Measurements from ENCODE around the gene MRPL55.
A peak's percentile ranks its signal among the peaks of the same experiment; 100 is the strongest.

MRPL55 gene

DNA sequence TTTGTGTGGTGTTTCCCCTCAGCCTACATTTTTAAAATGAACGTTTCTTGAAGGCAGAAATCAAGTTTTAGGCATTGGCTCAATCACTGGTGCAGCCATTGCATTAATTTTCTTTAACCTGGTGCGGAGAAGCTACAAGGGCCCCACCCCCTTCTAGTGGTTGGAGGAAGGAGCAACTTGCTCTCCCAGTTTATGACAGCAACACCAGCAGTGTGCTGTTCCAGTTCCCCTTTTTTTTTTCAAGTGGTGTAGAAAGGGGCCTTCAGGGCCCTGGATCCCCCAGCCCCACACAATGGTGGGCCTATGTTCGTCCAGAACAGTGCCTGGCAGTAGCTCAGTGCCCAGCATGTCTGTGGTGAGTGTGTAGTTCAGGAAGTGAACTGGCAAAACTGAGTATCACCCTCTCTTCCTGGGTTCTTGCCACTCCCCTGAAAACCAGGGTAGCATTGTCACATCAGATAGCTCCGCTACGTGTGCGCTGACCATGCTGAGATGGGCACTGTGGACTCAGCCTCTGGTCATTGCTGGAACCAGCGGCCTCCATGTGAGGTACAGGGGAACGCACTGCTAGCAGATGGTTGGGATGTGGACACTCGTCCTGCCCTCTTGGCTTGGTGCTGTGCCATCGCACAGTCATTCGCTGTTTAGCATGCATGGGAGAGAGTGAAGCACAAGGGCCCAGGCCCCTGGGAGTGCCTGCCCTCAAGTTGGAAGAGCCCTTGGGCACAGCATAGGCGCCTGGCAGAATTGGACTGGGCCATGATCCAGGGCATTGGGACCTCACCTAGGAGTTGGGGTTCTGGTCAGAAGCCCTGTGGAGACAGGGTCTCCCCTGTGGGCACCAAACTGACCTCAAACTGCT is 19.3 kb downstream of the MRPL55 start:
- DNase-seq (ENCODE audit: extremely low spot score, insufficient read length, low read depth) (no peak), FAIRE-seq (no peak)

DNA sequence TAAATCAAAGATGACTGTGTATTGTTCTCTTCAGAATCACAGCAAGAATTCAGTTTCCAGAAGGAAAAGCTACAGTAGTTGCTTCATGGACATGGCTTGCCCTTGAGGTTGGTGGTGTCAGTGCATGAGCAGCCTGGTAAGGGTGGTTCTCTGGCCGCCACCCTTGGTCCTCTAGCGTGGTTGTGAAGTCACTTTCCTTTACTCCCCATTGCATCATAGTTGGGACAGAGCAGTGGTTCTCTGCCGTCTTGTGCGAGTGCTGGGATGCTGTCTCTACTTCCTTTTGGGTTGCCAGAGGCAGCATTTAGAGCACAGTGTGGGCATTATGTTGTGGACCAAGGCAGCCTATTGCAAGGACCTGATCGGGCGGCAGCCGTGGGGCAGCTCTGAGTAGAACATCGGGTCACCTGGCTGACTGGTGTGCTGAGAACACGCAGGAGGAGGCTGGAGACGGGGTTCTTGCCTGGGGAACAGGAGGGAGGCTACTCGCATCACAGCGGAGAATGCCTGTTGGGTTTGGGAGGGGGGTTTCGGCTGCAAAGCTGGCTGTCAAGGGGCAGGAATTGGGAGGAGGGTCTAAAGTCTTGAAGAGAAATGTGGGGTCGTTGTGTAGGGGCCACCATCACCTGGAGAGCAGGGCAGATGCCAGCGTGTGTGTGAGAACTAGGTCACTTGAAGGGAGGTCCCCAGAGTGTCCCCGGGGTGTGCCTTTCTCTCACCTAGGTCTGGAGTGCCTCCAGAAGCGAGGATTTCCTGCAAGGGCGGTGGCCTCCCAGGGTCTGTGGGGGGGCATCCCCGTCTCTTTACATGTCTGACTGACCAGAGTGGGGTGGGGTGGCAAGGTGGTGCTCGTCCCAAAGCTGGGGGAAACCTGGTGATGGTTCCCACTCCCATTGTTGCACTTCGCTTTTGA is 20.3 kb downstream of the MRPL55 start:
- no peak for FAIRE-seq
- no peak for DNase-seq (ENCODE audit: extremely low spot score, insufficient read length, low read depth)

DNA sequence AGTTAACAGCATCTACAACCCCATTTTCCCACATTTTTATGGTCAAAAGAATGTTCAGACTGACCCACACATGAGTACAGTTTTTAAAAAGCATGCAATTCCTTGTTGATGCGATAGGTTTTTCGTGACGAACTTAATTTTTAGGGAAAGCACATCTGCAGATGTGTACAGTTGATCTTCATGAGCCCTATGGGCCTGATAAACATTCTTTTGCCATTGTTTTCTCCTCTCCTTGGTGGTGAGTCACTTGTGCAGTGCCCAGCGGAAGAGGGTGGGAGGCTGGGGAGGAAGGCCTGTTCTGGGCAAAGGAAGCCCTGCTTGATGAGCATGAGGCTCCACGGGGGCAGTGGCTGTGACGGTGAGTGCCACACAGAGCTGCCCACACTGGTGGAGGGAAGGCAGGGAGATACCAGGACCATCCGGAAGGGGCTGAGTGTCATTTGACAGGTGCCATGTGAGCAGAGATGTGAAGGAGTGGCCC is 21.3 kb downstream of the MRPL55 start:
- FAIRE-seq (no peak), DNase-seq (ENCODE audit: extremely low spot score, insufficient read length, low read depth) (no peak)

DNA sequence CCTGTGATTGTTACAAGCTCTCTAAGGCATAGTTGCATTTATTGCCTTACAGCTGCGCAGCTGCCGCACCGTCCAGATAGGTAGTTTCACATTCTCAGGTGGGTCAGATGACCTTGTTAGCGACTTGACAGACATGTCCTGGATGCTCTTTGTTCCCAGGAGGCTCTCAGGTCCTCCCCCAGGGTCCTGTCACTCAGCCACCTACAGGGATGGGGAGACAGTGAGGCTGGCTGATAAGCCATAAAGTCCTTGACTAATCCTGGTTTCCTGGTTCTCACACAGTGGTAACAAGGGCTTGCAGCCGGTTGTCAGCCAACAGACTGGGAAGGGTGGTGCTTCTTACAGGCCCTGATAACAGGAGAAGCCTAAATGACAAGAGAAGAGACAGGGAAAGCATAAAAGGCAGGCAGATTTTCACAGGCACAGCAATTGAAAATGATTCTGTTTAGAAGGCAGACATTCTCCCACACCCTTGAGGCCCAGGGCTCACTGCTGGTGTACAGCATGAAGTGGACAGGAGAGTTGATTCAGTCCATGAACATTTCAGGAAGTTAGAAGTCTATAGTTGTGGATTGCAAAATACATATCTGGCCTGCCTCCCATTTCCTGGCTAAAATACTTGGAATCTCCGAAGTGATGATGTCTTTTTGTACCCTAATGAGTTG is 23.7 kb downstream of the MRPL55 start:
- FAIRE-seq, result no peak
- DNase-seq (ENCODE audit: extremely low spot score, insufficient read length, low read depth), result no peak

DNA sequence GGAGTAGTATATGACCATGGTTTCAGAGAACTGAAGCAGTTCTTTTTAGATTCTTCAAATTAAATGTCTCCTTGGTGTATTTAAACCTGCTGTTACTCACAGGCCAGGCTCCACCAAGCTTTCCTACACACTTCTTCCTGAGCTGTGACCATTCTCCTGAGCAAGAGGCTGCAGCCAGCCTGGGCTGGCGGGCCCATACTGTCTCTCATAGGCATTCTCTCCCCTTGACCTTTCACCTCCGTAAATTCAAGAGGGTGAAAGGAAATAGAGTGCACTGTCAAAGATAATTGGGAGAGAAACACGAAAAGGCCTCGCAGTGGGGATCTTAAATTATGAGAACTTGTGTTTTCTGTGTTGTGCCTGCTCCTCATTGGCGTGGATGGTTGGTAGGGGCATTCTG is 24.3 kb downstream of the MRPL55 start:
- DNase-seq (ENCODE audit: extremely low spot score, insufficient read length, low read depth) (no peak), FAIRE-seq (no peak)

DNA sequence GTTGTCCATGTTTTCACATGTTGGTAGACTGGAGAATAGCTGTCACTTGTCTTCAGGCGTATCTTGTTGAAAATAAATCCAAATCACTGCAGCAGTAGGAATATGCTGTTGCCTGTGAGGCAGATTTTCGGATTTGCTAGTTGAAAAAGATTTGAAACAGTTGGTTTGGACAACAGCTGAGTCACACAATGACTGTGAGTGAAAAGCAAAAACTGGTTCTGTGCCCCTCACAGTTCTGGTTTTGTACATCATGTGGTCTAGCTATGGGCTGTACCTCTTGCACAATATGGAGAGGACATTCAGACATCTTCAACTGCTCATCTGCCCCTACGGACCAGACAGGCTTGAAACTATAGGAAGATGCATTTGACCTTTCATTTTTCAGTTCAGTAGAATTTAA is 24.8 kb downstream of the MRPL55 start:
- FAIRE-seq (no peak), DNase-seq (ENCODE audit: extremely low spot score, insufficient read length, low read depth) (no peak)

DNA sequence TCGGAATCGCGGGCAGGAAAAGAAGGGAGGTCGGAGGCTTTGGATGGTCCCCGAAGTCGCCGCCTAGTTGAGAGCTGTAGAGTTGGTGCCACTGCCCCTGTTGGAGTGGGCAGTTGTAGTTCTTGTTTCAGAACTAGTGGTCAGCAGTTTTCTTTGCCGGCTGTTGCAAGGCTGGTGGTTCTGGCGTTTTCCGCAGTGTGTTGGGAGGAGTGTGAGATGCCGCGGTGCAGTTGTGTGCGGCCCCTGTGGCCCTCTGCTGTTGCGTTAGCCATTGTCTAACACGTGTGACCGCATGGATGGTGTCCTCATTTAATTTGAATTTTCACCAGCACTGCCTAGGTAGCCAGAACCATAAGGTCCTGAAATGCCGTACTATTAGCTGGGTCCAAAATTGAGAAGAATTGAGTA is 25.2 kb downstream of the MRPL55 start:
- no peak for DNase-seq (ENCODE audit: extremely low spot score, insufficient read length, low read depth)
- FAIRE-seq, result no peak

DNA sequence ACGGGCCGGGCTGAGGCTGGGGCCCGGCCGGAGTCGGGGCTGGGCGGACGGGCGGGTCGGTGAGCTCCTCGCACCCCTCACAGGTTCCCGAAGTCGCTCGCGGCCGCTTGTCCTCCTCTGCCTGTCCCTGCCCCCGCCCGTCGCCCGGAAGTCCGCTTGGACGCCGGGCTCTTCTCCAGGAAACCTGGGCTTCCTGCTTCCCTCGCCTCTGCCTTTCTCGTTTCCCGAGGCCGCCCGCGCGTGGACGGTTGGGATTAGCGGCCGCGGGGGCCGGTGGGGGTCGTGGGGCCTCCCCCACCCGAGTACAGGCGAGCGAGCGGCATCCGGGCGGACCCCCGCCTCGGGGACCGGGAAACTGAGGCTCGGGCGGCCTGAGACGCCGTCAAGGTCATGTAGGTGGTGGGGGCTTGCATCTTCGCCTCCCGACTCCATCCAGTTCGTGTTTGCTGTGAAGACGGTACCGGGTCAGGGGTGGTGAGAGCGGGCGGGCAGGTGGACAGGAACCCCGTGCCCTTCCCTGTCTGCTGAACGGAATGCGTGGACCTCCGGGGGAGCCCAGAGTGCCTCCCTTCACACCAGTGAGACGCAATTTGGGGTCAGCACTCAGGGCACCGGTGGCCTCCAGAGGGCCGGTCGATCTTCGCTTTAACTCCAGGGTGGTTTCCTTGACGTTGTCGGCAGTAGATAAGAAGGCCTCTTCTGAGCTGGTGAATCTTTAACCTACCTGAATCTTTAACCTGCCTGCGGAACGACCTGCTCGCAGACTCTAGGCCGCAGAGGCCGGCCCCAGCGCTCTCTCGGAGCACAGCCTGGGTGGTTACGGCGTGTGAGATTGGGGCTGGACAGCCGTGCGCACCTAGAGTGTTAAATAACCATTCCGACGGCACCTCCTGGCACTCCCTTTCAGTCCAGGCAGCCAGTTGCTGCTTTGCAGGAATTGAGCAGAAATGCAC is 25.9 kb downstream of the MRPL55 start:
- no peak for DNase-seq (ENCODE audit: extremely low spot score, insufficient read length, low read depth)
- peak; percentile 56 for FAIRE-seq

DNA sequence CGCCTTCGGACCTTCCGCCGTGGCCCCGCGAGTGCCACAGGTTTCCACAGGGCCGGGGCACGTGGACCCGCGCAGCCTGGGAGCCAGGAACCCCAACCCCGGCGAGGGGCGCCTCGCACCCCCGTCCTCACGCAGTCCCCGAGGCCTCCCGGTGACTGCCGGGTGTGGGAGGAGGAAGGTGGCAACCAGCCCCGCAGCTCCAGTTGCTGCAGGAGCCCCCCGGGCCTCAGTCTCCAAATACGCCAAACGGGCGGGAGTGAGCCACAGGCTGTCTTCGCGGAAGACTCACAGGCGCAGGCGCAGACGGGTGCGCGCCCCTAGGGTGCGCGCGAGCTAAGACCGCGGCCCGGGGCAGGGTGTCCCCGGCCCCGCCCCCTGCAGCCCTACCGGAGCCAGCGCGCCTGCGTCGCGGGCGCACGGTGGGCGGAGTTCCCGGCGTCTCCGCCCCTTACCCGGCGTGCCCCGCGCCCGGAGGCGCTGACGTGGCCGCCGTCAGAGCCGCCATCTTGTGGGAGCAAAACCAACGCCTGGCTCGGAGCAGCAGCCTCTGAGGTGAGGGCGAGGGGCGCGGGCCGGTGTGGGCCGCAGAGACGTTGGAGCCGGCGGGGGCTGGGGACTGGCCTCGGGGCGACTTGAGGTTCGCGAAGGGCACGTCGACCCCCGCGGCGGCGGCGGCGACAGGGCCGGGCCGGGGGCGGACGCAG is 26.7 kb downstream of the MRPL55 start, which contains the start of gene ARF1:
Gene ARF1, plus strand, starts transcription at position 495 of the 704 bp plus-strand sequence. CDS start 14,407 bp downstream, outside the sequence.
- FAIRE-seq (peak; percentile 88), DNase-seq (ENCODE audit: extremely low spot score, insufficient read length, low read depth) (peak; percentile 99)

DNA sequence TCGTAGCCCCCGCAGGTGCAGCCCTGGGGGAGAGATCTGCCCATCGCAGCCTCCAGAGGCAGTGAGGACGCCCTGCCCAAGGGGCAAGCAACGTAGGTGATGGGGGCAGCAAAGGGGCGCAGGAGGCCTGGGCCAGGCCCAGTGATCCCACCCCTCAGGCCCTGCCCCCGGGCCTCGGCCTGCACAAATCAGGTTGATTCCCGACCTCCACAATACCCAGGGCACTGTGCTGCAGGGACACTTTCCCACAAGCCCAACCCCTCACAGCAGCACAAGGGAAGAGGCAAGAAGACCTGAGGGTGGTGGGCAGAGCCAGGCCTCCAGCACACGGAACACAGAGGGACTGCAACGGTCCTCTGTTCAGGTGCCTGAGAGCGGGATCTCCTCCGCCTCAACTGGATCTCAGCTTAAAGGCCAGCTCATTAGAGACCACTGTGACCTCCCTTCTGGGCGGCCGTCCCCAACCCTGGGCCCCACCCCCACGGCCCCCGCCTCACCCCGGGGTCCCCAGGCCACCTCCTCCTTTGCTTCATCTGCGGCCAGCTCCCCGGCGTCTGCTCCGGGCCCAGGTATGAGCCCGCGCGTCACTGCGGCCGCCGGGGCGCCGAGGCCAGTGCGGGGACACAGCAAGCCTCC is 27.4 kb downstream of the MRPL55 start:
- FAIRE-seq (no peak), DNase-seq (ENCODE audit: extremely low spot score, insufficient read length, low read depth) (no peak)

DNA sequence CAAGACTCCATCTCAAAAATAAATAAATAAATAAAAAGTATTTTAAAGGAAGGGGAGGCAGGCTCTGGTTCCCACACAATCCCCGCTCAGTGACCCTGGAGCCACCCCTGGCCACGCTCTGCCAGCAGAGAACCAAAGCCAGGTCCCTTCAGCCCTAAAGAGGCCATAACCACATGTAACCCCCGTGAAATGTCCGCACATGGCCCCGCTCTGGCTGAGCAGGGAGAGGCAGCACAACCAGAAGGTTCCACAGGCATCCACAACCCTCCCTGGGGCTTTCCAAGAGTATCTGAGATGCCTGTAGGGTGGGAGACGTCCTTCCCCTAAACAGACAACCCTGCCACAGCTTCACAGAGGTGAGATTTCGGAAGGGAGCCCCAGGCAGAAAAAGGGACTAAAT is 28.0 kb downstream of the MRPL55 start:
- DNase-seq (ENCODE audit: extremely low spot score, insufficient read length, low read depth), result no peak
- FAIRE-seq, result no peak

DNA sequence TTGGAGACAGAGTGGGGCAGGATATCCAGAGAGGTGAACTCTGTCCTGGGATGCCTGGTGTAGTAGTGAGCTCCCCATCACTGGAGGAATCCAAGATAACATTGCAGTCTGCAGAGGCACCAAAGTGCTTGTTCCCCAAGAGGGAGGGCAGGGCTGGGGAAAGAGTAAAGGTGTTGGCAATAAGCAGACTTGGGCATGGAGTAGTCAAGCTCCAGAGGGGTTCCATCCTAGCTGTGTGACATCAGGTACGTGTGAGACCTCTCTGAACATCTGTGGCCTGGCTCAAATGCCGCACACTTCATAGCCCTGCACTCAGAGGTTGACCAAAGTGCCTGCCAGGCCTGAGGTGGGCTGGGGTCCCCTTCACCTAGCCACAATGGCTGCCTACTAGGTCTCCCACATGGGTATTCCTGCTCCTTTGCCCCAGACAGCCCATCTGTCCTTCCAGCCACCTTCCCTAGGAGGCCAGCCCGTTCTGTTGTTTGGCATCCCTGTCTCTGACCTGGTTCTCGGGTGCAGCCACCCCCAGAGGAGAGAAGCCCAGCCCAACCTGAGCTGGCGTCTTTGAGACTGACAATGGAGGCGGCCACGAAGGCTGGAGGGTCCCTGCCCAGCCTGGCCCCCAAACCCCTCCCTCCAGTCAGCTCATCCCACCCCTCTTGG is 29.4 kb downstream of the MRPL55 start:
- no peak for FAIRE-seq
- DNase-seq (ENCODE audit: extremely low spot score, insufficient read length, low read depth), result no peak

DNA sequence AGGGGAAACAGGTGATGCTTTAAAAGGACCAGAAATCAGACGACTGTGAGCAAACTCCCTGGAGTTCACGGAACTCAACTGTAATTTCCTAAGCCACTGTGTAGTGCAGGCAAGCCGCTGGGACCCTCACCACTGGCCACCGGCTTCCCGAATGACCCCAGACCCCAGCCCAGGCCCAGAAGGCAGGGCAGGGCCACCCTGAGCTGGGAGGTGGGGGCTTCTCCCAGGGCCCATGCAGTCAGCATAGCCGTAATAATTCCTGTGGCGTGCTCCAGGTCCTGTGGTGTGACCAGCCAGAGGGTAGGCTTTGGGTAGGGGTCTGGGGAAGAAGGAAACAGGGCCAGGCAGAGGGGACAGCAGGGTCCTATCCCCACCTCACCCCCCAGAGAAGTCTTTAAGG is 30.1 kb downstream of the MRPL55 start:
- no peak for DNase-seq (ENCODE audit: extremely low spot score, insufficient read length, low read depth)
- FAIRE-seq, result no peak

DNA sequence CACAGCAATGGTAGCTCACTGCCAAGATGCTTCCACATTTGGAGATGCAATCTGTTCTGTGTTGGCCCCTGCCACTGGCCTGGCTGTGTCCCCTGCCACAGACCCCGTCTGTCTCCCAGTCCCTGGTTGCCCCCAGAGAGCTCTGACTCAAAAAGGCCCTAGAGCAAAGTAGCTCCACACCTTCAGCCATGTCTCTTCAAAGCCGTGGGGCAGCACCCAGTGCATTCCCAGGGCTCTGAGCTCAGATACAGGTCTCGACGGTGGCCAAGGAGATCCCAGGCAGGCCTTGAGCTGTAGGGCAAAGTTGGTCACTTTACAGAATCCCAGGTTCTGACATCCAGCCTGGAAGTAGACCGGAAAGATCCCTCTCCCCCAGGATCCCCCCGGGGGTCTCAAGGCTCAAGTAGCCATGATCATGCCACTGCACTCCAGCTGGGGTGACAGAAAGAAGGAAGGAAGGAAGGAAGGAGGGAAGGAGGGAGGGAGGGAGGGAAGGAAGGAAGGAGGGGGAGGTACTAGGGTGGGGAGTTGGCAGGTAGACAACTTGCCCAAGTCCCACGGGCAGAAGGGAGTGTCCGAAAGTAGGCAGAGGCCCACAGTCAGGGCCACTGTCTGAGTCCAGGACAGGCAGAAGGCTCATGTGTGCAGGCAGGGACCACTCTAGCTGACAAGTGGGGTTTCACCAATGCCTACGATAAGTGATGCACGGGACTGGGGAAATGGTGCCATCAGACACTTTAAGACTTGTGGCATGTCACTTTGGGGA is 31.4 kb downstream of the MRPL55 start:
- no peak for DNase-seq (ENCODE audit: extremely low spot score, insufficient read length, low read depth)
- FAIRE-seq, result no peak

DNA sequence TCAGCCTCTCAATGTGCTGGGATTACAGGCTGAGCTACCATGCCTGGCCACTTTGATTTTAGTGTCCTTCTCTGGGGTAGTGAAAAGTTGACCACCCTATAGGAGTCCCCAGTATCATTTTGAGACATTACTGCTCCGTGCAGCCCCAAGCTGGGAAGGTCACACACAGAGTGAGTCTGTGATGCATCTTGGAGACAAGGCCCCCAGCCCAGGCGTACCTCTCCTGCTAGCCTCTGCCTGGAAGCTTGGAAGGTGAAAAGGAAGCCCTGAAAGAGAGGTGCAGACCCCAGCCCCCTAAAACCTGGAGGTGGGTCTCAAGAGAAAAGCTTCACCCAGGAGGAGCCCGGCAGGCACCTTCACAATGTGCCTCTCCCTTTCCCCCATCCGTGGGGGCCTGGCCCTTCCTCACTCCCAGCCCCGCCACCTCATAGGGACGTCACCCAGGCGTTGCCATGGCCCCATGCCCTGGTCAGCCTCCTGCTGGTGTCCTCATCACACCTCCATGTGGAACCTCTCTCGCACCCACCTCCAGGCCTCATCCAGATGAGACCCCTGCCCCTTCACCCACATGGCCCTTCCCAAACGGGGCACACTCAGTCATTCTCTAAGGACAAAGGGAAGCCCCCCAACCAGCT is 32.2 kb downstream of the MRPL55 start:
- FAIRE-seq, result no peak
- DNase-seq (ENCODE audit: extremely low spot score, insufficient read length, low read depth), result no peak

DNA sequence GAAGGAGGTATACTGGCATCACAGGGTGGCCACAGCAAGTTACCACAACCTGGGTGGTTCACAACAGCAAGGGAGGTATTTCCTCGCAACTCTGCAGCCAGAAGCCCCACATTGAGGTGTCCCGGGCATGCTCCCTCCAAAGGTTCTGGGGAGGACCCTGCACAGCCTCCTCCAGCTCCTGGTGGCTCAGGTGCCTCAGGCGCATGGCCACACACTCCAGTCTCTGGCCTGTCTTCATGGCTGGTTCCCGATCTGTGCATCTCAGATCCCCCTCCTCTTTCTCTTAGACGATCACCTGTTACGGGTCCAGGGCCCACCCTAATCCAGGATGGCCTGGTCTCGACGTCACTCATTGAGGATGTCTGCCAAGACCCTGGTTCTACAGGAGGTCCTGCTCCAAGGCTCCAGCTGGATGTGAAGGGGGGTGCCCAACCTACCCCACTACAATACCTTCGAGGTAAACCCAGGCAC is 33.3 kb downstream of the MRPL55 start:
- no peak for DNase-seq (ENCODE audit: extremely low spot score, insufficient read length, low read depth)
- FAIRE-seq, result no peak
